WTC11 (cell line): Measurements from ENCODE around the gene LDLR. TPM values are rescaled to one million over a fixed set of nuclear protein-coding genes. Genes with fewer than 3 reads are reported as not detected.

Source experiments
- ATAC-seq: fragments of 200-7000 bp; cut with Tn5 transposase; 2 replicates; pipeline ENCODE4 v1.10.0; 2021; ENCODE audit warnings: mild to moderate bottlenecking, moderate library complexity
- CTCF ChIA-PET: fragments of 300-600 bp; sonication (Branson Sonifier 250); formaldehyde crosslinking; loops from one replicate; lab custom pipeline; 2021; ENCODE audit warnings: antibody characterized with exemption; lab: Charles Lee
- POLR2A ChIA-PET: fragments of 350-600 bp; sonication (Branson Sonifier 250); formaldehyde crosslinking; loops from one replicate; lab custom pipeline; 2021; ENCODE audit warnings: antibody characterized with exemption; lab: Charles Lee
- DNase-seq: peaks from one replicate; pipeline ENCODE4 v3.0.0; 2021; ENCODE audit warnings: low spot score
- H3K27ac Mint-ChIP-seq: 2 replicates; pipeline ENCODE4 v1.8.0; 2021; ENCODE audit warnings: mixed read lengths
- H3K27me3 Mint-ChIP-seq: 2 replicates; pipeline ENCODE4 v1.8.0; 2021; ENCODE audit warnings: low read depth, mild to moderate bottlenecking, moderate library complexity, mixed read lengths
- H3K36me3 Mint-ChIP-seq: 2 replicates; pipeline ENCODE4 v1.8.0; 2021; ENCODE audit warnings: mixed read lengths
- H3K4me1 Mint-ChIP-seq: 2 replicates; pipeline ENCODE4 v1.8.0; 2022; ENCODE audit warnings: mixed read lengths
- H3K4me3 Mint-ChIP-seq: 2 replicates; pipeline ENCODE4 v1.8.0; 2021; ENCODE audit warnings: mild to moderate bottlenecking, moderate library complexity, mixed read lengths
- H3K9me3 Mint-ChIP-seq: 2 replicates; pipeline ENCODE4 v1.8.0; 2021; ENCODE audit warnings: mixed read lengths
- ATF1 ChIP-seq: sonication (generic); formaldehyde crosslinking; IDR thresholded peaks from 2 replicates; pipeline ENCODE4 v1.8.1; 2023; ENCODE audit warnings: mild to moderate bottlenecking, moderate library complexity, missing genetic modification reagents
- CBFB ChIP-seq: sonication (generic); formaldehyde crosslinking; IDR thresholded peaks from 2 replicates; pipeline ENCODE4 v1.8.1; 2022; ENCODE audit warnings: mild to moderate bottlenecking, low read depth, missing genetic modification reagents
- CREM ChIP-seq: sonication (generic); formaldehyde crosslinking; IDR thresholded peaks from 2 replicates; pipeline ENCODE4 v1.8.1; 2022; ENCODE audit warnings: mild to moderate bottlenecking, missing genetic modification reagents, moderate library complexity
- E2F5 ChIP-seq: sonication (generic); formaldehyde crosslinking; IDR thresholded peaks from 2 replicates; pipeline ENCODE4 v1.8.1; 2022; ENCODE audit warnings: mild to moderate bottlenecking, moderate library complexity, missing genetic modification reagents
- FOXJ3 ChIP-seq: sonication (generic); formaldehyde crosslinking; IDR thresholded peaks from 2 replicates; pipeline ENCODE4 v1.9.0; 2021; ENCODE audit warnings: missing genetic modification reagents, mild to moderate bottlenecking, borderline replicate concordance
- GRHL2 ChIP-seq: fragments of 250-450 bp; sonication (Bioruptor Pico); IDR thresholded peaks from 2 replicates; pipeline ENCODE4 v1.8.0; 2022; ENCODE audit warnings: mild to moderate bottlenecking, moderate library complexity; ENCODE audit not compliant: insufficient replicate concordance, severe bottlenecking
- JAZF1 ChIP-seq: fragments of 250-450 bp; sonication (Bioruptor Pico); IDR thresholded peaks from 2 replicates; pipeline ENCODE4 v1.9.0; 2021; ENCODE audit warnings: moderate library complexity, mild to moderate bottlenecking, inconsistent platforms
- NR2C2 ChIP-seq: sonication (generic); formaldehyde crosslinking; IDR thresholded peaks from 2 replicates; pipeline ENCODE4 v1.8.0; 2022; ENCODE audit warnings: mild to moderate bottlenecking, missing genetic modification reagents
- RELA ChIP-seq: sonication (generic); formaldehyde crosslinking; IDR thresholded peaks from 2 replicates; pipeline ENCODE4 v1.8.1; 2022; ENCODE audit warnings: missing genetic modification reagents, mild to moderate bottlenecking, borderline replicate concordance
- SMAD4 ChIP-seq: sonication (generic); formaldehyde crosslinking; IDR thresholded peaks from 2 replicates; pipeline ENCODE4 v1.8.0; 2022; ENCODE audit warnings: mild to moderate bottlenecking, missing genetic modification reagents
- SOX15 ChIP-seq: fragments of 250-450 bp; sonication (Bioruptor Pico); IDR thresholded peaks from 2 replicates; pipeline ENCODE4 v1.9.0; 2021; ENCODE audit warnings: mild to moderate bottlenecking
- TEAD4 ChIP-seq: sonication (generic); formaldehyde crosslinking; IDR thresholded peaks from 2 replicates; pipeline ENCODE4 v1.8.0; 2022; ENCODE audit warnings: mild to moderate bottlenecking, missing genetic modification reagents
- USF1 ChIP-seq: sonication (generic); formaldehyde crosslinking; IDR thresholded peaks from 2 replicates; pipeline ENCODE4 v1.8.0; 2022; ENCODE audit warnings: mild to moderate bottlenecking, missing genetic modification reagents
- ZNF232 ChIP-seq: sonication (generic); formaldehyde crosslinking; IDR thresholded peaks from 2 replicates; pipeline ENCODE4 v1.8.0; 2022; ENCODE audit warnings: mild to moderate bottlenecking, missing genetic modification reagents
- ZNF263 ChIP-seq: sonication (generic); formaldehyde crosslinking; IDR thresholded peaks from 2 replicates; pipeline ENCODE4 v1.8.1; 2022; ENCODE audit warnings: low read depth, mild to moderate bottlenecking, moderate library complexity, missing genetic modification reagents
- ZNF416 ChIP-seq: fragments of 250-450 bp; sonication (Bioruptor Pico); IDR thresholded peaks from 2 replicates; pipeline ENCODE4 v1.9.0; 2021; ENCODE audit warnings: mild to moderate bottlenecking, inconsistent platforms
- total RNA-seq: library from RNA; stranded (reverse); gene quantifications from 3 replicates; pipeline ENCODE4 v1.2.3, GENCODE V29; 2021
- TF ChIP-seq, protein P1 (sequence below): sonication (generic); formaldehyde crosslinking; IDR thresholded peaks from 2 replicates; pipeline ENCODE4 v1.8.1; 2022; ENCODE audit warnings: low read depth, missing genetic modification reagents, borderline replicate concordance
- TF ChIP-seq, protein P2 (sequence below): sonication (generic); formaldehyde crosslinking; conservative IDR thresholded peaks from 2 replicates; pipeline ENCODE4 v1.8.1; 2023; ENCODE audit warnings: mild to moderate bottlenecking, low read depth, missing genetic modification reagents, moderate library complexity

Gene LDLR
- total RNA-seq, 1 experiment from 2014 or later, result 98.9 TPM

- ChIA-PET CTCF (interaction anchor here (0.5 to 3.1 kb wide), 5 partner anchors 9 to 306 kb away, joined by 3 to 10 read pairs (median 3); no protein-coding TSS in a partner anchor), POLR2A (interaction anchor here (1.0 kb wide), 1 partner anchor 21 kb away, joined by 3 read pairs; no protein-coding TSS in a partner anchor)
- DNase-seq, result no peak
These were observed 75.0 kb downstream of the LDLR start for GRCh38 chr19:11164296-11164695.

GRCh38 chr19:11164879-11165406 lies 75.7 kb downstream of the LDLR start:
- Mint-ChIP-seq H3K9me3 (no peaks in the 10 kb centered on the region), H3K27ac (peak overlapping the region; percentile 22), H3K4me1 (no peaks in the 10 kb centered on the region), H3K4me3 (no peak overlapping the region), H3K36me3 (peaks cover 17% of the 10 kb centered on the region), H3K27me3 (no peaks in the 10 kb centered on the region; the same call in 1 of the 2 replicates)
- ChIA-PET CTCF (interaction anchor here (0.7 to 3.1 kb wide), 4 partner anchors 10 to 307 kb away, joined by 3 to 10 read pairs (median 4); no protein-coding TSS in a partner anchor), POLR2A (interaction anchor here (1.0 kb wide), 1 partner anchor 22 kb away, joined by 3 read pairs; no protein-coding TSS in a partner anchor)
- TF ChIP-seq FOXJ3 (no peak), ZNF416 (CRISPR knock-in tag) (no peak), E2F5 (CRISPR knock-in tag) (no peak), CBFB (CRISPR knock-in tag) (no peak), USF1 (CRISPR knock-in tag) (no peak), ZNF232 (CRISPR knock-in tag) (no peak), SOX15 (CRISPR knock-in tag) (no peak), SMAD4 (CRISPR knock-in tag) (no peak), ZNF263 (CRISPR knock-in tag) (no peak), NR2C2 (no peak), JAZF1 (CRISPR knock-in tag) (no peak), CREM (CRISPR knock-in tag) (no peak), ATF1 (CRISPR knock-in tag) (no peak)
- TF ChIP-seq, protein P1, sequence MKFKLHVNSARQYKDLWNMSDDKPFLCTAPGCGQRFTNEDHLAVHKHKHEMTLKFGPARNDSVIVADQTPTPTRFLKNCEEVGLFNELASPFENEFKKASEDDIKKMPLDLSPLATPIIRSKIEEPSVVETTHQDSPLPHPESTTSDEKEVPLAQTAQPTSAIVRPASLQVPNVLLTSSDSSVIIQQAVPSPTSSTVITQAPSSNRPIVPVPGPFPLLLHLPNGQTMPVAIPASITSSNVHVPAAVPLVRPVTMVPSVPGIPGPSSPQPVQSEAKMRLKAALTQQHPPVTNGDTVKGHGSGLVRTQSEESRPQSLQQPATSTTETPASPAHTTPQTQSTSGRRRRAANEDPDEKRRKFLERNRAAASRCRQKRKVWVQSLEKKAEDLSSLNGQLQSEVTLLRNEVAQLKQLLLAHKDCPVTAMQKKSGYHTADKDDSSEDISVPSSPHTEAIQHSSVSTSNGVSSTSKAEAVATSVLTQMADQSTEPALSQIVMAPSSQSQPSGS (CRISPR knock-in tag), result no peak
- DNase-seq (no peak), ATAC-seq (no peak)

More at GRCh38 chr19:11164296-11164695, 75.0 kb downstream of the LDLR start:
- TF ChIP-seq TEAD4 (CRISPR knock-in tag) (no peak), RELA (CRISPR knock-in tag) (no peak), GRHL2 (no peak)
- TF ChIP-seq, protein P2, sequence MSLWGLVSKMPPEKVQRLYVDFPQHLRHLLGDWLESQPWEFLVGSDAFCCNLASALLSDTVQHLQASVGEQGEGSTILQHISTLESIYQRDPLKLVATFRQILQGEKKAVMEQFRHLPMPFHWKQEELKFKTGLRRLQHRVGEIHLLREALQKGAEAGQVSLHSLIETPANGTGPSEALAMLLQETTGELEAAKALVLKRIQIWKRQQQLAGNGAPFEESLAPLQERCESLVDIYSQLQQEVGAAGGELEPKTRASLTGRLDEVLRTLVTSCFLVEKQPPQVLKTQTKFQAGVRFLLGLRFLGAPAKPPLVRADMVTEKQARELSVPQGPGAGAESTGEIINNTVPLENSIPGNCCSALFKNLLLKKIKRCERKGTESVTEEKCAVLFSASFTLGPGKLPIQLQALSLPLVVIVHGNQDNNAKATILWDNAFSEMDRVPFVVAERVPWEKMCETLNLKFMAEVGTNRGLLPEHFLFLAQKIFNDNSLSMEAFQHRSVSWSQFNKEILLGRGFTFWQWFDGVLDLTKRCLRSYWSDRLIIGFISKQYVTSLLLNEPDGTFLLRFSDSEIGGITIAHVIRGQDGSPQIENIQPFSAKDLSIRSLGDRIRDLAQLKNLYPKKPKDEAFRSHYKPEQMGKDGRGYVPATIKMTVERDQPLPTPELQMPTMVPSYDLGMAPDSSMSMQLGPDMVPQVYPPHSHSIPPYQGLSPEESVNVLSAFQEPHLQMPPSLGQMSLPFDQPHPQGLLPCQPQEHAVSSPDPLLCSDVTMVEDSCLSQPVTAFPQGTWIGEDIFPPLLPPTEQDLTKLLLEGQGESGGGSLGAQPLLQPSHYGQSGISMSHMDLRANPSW (CRISPR knock-in tag), result no peak
- TF ChIP-seq, all 79 proteins: peak for 0
- Mint-ChIP-seq H3K27me3 (no peaks in the 10 kb centered on the region; the same call in 1 of the 2 replicates), H3K4me1 (no peaks in the 10 kb centered on the region), H3K27ac (peak overlapping the region; percentile 22; the same call in 1 of the 2 replicates), H3K4me3 (no peak overlapping the region), H3K9me3 (no peaks in the 10 kb centered on the region), H3K36me3 (peaks cover 14% of the 10 kb centered on the region)
- ATAC-seq, result no peak
